Fibroblast of the aortic adventitia (primary cell): ENCODE data around the gene RGS18. TPM values are rescaled to one million over a fixed set of nuclear protein-coding genes. Genes with fewer than 3 reads are reported as not detected.
"Not testable (repeated sequence)": the region's sequence is repeated elsewhere in the genome, so short reads cannot be mapped to it uniquely, and the experiment has no call there.

Experiments
- DNase-seq: peaks from one replicate; pipeline ENCODE4 v3.0.0-alpha.2; 2010; ENCODE audit warnings: low read depth
- H3K4me3 ChIP-seq: 2 replicates; pipeline ENCODE4 v1.5.1; 2011; ENCODE audit warnings: low read depth, mild to moderate bottlenecking, control low read depth, low read length, moderate library complexity
- CTCF ChIP-seq: IDR thresholded peaks from 2 replicates; pipeline ENCODE4 v1.5.1; 2011; ENCODE audit warnings: mild to moderate bottlenecking, low read length, control low read depth, inconsistent platforms; ENCODE audit not compliant: insufficient read depth
- total RNA-seq: library from RNA; depleted of rRNA; stranded (reverse); fragments of >200 nt; gene quantifications from 2 replicates; pipeline ENCODE4 v1.2.3, GENCODE V29; 2012; ENCODE audit warnings: low replicate concordance

The RGS18 gene
- total RNA-seq, 1 donor: not detected

- no peak for DNase-seq
- no peak for TF ChIP-seq CTCF
- H3K4me3 ChIP-seq: no peak overlapping the region
Measured at GRCh38 chr1:192224396-192224795, 66.1 kb downstream of the RGS18 start.

GRCh38 chr1:192224846-192225245 lies 66.6 kb downstream of the RGS18 start:
- no peak for DNase-seq
- TF ChIP-seq CTCF: no peak
- no peak overlapping the region for H3K4me3 ChIP-seq

GRCh38 chr1:192225266-192225665 lies 67.0 kb downstream of the RGS18 start:
- TF ChIP-seq CTCF: no peak
- no peak for DNase-seq
- no peak overlapping the region for H3K4me3 ChIP-seq

- no peak for TF ChIP-seq CTCF
- DNase-seq: peak; percentile 59
- no peak overlapping the region for H3K4me3 ChIP-seq
Measured at GRCh38 chr1:192225703-192226102, 67.4 kb downstream of the RGS18 start.

- H3K4me3 ChIP-seq: no peak overlapping the region
- no peak for DNase-seq
- TF ChIP-seq CTCF: no peak
Measured at GRCh38 chr1:192227330-192227729, 69.1 kb downstream of the RGS18 start.

- DNase-seq, H3K4me3 ChIP-seq: not testable (repeated sequence)
Measured at GRCh38 chr1:192227980-192228379, 69.7 kb downstream of the RGS18 start.

GRCh38 chr1:192232817-192233417 lies 74.7 kb downstream of the RGS18 start:
- no peak for TF ChIP-seq CTCF
- no peak for DNase-seq
- H3K4me3 ChIP-seq: no peak overlapping the region
